ENCODE measurements around the gene SAT2. TPM values are rescaled to one million over a fixed set of nuclear protein-coding genes. Genes with fewer than 3 reads are reported as not detected.

SAT2 gene
- total and polyA plus RNA-seq, 2 of the 13 experiments (the other 11 are each of a cell fraction or from before 2014, with no cell fraction given) = 37.6 to 93.7 TPM

DNA sequence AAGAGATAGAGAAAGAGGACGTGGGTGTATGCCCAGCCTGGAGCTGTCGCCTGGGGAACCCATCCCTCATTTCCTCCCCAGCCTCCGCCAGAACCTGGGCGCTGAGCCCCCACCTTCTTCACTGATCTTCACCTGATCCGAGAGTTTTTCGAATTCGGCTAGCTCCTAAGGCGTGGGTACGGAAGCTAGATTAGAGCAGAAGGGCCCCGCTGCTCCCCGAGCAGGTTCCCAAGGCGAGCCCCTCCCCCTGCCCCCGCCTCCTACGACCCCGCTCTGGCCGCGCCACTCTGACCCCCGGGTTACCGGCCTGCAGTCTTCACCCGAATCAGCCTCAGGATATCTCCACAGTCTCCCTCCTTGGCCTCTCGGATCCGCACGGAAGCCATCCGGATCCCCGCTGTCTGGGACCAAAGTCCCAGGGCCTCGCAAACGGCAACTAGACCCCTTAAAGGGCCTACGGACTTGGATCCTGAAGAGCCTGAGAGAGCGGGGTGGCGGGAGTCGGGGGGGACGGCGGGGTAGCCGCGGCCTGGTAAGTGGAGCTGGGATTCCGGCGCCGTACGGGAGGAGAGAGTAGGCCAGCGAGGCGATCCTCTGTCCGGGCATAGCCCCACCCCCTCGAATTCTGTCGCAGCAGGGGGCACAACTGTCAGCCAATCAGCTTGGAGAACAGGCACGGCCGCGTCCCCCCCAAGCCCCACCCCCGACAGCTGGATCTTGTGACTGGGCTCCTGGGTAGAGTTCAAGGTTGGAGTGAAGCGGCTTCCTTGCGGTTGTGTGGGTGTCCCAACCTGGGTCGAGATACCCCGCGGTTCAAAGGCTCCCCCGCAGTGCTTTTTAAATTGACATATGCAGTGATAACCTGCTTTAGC, at the start of gene SAT2 (continued):
- TF ChIP-seq, protein P1, sequence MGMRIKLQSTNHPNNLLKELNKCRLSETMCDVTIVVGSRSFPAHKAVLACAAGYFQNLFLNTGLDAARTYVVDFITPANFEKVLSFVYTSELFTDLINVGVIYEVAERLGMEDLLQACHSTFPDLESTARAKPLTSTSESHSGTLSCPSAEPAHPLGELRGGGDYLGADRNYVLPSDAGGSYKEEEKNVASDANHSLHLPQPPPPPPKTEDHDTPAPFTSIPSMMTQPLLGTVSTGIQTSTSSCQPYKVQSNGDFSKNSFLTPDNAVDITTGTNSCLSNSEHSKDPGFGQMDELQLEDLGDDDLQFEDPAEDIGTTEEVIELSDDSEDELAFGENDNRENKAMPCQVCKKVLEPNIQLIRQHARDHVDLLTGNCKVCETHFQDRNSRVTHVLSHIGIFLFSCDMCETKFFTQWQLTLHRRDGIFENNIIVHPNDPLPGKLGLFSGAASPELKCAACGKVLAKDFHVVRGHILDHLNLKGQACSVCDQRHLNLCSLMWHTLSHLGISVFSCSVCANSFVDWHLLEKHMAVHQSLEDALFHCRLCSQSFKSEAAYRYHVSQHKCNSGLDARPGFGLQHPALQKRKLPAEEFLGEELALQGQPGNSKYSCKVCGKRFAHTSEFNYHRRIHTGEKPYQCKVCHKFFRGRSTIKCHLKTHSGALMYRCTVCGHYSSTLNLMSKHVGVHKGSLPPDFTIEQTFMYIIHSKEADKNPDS (CRISPR knock-in tag; IDR thresholded peaks at IDR 0.05) = no peak
- TF ChIP-seq, protein P2, sequence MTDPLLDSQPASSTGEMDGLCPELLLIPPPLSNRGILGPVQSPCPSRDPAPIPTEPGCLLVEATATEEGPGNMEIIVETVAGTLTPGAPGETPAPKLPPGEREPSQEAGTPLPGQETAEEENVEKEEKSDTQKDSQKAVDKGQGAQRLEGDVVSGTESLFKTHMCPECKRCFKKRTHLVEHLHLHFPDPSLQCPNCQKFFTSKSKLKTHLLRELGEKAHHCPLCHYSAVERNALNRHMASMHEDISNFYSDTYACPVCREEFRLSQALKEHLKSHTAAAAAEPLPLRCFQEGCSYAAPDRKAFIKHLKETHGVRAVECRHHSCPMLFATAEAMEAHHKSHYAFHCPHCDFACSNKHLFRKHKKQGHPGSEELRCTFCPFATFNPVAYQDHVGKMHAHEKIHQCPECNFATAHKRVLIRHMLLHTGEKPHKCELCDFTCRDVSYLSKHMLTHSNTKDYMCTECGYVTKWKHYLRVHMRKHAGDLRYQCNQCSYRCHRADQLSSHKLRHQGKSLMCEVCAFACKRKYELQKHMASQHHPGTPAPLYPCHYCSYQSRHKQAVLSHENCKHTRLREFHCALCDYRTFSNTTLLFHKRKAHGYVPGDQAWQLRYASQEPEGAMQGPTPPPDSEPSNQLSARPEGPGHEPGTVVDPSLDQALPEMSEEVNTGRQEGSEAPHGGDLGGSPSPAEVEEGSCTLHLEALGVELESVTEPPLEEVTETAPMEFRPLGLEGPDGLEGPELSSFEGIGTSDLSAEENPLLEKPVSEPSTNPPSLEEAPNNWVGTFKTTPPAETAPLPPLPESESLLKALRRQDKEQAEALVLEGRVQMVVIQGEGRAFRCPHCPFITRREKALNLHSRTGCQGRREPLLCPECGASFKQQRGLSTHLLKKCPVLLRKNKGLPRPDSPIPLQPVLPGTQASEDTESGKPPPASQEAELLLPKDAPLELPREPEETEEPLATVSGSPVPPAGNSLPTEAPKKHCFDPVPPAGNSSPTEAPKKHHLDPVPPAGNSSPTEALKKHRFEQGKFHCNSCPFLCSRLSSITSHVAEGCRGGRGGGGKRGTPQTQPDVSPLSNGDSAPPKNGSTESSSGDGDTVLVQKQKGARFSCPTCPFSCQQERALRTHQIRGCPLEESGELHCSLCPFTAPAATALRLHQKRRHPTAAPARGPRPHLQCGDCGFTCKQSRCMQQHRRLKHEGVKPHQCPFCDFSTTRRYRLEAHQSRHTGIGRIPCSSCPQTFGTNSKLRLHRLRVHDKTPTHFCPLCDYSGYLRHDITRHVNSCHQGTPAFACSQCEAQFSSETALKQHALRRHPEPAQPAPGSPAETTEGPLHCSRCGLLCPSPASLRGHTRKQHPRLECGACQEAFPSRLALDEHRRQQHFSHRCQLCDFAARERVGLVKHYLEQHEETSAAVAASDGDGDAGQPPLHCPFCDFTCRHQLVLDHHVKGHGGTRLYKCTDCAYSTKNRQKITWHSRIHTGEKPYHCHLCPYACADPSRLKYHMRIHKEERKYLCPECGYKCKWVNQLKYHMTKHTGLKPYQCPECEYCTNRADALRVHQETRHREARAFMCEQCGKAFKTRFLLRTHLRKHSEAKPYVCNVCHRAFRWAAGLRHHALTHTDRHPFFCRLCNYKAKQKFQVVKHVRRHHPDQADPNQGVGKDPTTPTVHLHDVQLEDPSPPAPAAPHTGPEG (CRISPR knock-in tag; IDR thresholded peaks at IDR 0.05) = 0 out of 2 replicates have a peak, but pooled peaks have one; percentile 31
- TF ChIP-seq PCBP1 (IDR thresholded peaks at IDR 0.05; ENCODE audit: borderline replicate concordance, low read depth, low read length) = no peak
- no peak for TF ChIP-seq HMG20A (CRISPR knock-in tag; IDR thresholded peaks at IDR 0.05; ENCODE audit: borderline replicate concordance)
- TF ChIP-seq, protein P3, sequence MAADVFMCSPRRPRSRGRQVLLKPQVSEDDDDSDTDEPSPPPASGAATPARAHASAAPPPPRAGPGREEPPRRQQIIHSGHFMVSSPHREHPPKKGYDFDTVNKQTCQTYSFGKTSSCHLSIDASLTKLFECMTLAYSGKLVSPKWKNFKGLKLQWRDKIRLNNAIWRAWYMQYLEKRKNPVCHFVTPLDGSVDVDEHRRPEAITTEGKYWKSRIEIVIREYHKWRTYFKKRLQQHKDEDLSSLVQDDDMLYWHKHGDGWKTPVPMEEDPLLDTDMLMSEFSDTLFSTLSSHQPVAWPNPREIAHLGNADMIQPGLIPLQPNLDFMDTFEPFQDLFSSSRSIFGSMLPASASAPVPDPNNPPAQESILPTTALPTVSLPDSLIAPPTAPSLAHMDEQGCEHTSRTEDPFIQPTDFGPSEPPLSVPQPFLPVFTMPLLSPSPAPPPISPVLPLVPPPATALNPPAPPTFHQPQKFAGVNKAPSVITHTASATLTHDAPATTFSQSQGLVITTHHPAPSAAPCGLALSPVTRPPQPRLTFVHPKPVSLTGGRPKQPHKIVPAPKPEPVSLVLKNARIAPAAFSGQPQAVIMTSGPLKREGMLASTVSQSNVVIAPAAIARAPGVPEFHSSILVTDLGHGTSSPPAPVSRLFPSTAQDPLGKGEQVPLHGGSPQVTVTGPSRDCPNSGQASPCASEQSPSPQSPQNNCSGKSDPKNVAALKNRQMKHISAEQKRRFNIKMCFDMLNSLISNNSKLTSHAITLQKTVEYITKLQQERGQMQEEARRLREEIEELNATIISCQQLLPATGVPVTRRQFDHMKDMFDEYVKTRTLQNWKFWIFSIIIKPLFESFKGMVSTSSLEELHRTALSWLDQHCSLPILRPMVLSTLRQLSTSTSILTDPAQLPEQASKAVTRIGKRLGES (CRISPR knock-in tag; IDR thresholded peaks at IDR 0.05; ENCODE audit: borderline replicate concordance) = no peak
- no peak for TF ChIP-seq IKZF4 (CRISPR knock-in tag; IDR thresholded peaks at IDR 0.05; ENCODE audit: borderline replicate concordance, low read depth, not compliant biosample characterization)
- TF ChIP-seq, protein P4, sequence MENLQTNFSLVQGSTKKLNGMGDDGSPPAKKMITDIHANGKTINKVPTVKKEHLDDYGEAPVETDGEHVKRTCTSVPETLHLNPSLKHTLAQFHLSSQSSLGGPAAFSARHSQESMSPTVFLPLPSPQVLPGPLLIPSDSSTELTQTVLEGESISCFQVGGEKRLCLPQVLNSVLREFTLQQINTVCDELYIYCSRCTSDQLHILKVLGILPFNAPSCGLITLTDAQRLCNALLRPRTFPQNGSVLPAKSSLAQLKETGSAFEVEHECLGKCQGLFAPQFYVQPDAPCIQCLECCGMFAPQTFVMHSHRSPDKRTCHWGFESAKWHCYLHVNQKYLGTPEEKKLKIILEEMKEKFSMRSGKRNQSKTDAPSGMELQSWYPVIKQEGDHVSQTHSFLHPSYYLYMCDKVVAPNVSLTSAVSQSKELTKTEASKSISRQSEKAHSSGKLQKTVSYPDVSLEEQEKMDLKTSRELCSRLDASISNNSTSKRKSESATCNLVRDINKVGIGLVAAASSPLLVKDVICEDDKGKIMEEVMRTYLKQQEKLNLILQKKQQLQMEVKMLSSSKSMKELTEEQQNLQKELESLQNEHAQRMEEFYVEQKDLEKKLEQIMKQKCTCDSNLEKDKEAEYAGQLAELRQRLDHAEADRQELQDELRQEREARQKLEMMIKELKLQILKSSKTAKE (CRISPR knock-in tag; IDR thresholded peaks at IDR 0.05; ENCODE audit: borderline replicate concordance) = peak; percentile 35; the same call in 1 of the 2 replicates
- peak; percentile 71 for TF ChIP-seq HNF4A (CRISPR knock-in tag; IDR thresholded peaks at IDR 0.05)
- TF ChIP-seq, protein P5, sequence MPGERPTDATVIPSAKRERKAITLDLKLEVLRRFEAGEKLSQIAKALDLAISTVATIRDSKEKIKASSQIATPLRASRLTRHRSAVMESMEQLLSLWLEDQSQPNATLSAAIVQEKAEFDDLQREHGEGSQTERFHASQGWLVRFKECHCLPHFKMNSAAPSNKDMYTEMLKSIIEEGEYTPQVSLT (CRISPR knock-in tag; IDR thresholded peaks at IDR 0.05; ENCODE audit: borderline replicate concordance, low read depth) = no peak

Data from HepG2 (cell line).